ENCODE data around the gene ERI3.

DNA sequence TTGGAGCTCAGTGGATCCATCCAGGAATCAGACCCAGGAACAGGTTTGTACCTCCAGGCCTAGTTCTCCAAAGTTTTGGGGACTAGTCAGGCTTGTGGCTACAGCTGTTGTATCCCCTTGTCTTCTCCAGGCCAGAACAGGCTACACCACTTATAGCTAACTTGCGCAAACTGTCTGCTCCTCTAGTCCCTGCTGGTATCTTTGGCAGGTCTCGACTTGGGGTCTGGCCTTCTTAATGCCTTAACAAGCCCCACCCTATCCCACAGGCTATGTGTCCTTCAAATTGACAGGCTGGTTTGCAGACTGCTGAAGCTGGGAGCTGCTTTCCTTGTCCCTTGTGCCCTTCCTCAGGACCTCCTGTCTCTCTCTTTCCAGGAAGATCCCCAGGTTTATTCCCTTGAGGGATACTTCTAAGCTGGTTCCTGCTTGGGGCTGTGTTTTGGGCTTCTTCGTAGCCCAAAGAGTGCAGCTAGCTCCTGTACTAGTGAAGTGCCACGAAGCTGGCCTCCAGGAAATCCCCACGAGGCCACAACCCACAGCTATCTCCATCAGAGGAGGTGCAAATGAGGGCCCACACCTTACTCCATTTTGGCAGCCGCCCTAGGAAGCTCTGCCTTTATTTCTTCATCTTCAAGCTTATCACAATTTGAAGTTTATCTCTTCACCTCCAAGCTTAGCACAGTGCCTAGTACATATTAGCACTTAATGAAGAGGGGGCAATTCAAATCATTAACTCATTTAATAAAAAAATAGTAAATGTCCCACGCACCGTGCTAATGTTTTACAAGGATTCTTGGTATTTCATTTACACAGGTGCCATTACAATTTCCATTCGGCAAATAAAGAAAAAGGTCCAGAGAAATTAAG lies 142.5 kb downstream of the ERI3 start:
- TF ChIP-seq, protein P1, sequence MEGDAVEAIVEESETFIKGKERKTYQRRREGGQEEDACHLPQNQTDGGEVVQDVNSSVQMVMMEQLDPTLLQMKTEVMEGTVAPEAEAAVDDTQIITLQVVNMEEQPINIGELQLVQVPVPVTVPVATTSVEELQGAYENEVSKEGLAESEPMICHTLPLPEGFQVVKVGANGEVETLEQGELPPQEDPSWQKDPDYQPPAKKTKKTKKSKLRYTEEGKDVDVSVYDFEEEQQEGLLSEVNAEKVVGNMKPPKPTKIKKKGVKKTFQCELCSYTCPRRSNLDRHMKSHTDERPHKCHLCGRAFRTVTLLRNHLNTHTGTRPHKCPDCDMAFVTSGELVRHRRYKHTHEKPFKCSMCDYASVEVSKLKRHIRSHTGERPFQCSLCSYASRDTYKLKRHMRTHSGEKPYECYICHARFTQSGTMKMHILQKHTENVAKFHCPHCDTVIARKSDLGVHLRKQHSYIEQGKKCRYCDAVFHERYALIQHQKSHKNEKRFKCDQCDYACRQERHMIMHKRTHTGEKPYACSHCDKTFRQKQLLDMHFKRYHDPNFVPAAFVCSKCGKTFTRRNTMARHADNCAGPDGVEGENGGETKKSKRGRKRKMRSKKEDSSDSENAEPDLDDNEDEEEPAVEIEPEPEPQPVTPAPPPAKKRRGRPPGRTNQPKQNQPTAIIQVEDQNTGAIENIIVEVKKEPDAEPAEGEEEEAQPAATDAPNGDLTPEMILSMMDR (IDR thresholded peaks at IDR 0.05) = no peak
- TF ChIP-seq POLR2A (IDR thresholded peaks at IDR 0.05) = no peak

Measured in vagina (tissue), 2 donors.